B cell (primary cell): ENCODE measurements around the gene USP12. TPM values are rescaled to one million over a fixed set of nuclear protein-coding genes. Genes with fewer than 3 reads are reported as not detected.

Experiments used
- ATAC-seq: fragments of 200-7000 bp; cut with Tn5 transposase; one replicate; pipeline ENCODE4 v1.10.0; 2021; ENCODE audit warnings: low read depth, mild to moderate bottlenecking, moderate number of reproducible peaks, moderate library complexity
- CTCF ChIA-PET: fragments of 350-600 bp; sonication (Branson Sonifier 250); formaldehyde crosslinking; loops from one replicate; lab custom pipeline; 2021; ENCODE audit warnings: antibody characterized with exemption, inconsistent platforms; lab: Charles Lee
- POLR2A ChIA-PET: fragments of 350-600 bp; sonication (Branson Sonifier 250); formaldehyde crosslinking; loops from one replicate; lab custom pipeline; 2021; ENCODE audit warnings: antibody characterized with exemption; lab: Charles Lee
- DNase-seq: peaks from one replicate; pipeline ENCODE4 v3.0.0; 2013
- H2AFZ ChIP-seq: 2 replicates; pipeline ENCODE4 v1.6.1; 2012; ENCODE audit warnings: mild to moderate bottlenecking, low read depth, low read length; ENCODE audit not compliant: insufficient read depth, poor library complexity, severe bottlenecking
- H3K27ac ChIP-seq, 2 donors: 1 replicate in 1 of 2; 2 replicates in 1 of 2; pipeline ENCODE4 v1.5.1; 2012 to 2013; ENCODE audit warnings: low read length in 2 of 2, mild to moderate bottlenecking in 2 of 2, moderate library complexity in 1 of 2
- H3K27me3 ChIP-seq, 4 experiments: fragments of 200-600 bp in 1 of 4; sonication (generic) in 1 of 4; replicated peaks in 1 of 4; 1 replicate in 2 of 4; 2 replicates in 2 of 4; pipeline versions ENCODE4 v1.6.1 to v1.7.0; 2013 to 2016; ENCODE audit warnings: low read length in 3 of 4, mild to moderate bottlenecking in 2 of 4, mixed read lengths in 1 of 4, moderate library complexity in 1 of 4; ENCODE audit not compliant: insufficient read depth in 4 of 4, control insufficient read depth in 3 of 4; ENCODE audit errors: control extremely low read depth in 1 of 4
- H3K36me3 ChIP-seq, 2 experiments: replicated peaks in 1 of 2; 1 replicate in 1 of 2; 2 replicates in 1 of 2; pipeline versions ENCODE4 v1.6.1 to v1.7.1; 2013; ENCODE audit warnings: low read length in 1 of 2; ENCODE audit not compliant: insufficient read depth in 2 of 2, control insufficient read depth in 1 of 2; ENCODE audit errors: control extremely low read depth in 1 of 2, extremely low read depth in 1 of 2
- H3K4me1 ChIP-seq, 2 donors: fragments of 200-600 bp in 1 of 2; sonication (generic) in 1 of 2; 1 replicate in 1 of 2; 2 replicates in 1 of 2; pipeline versions ENCODE4 v1.5.1 to v1.6.1; 2013 to 2017; ENCODE audit warnings: low read length in 2 of 2; ENCODE audit not compliant: control insufficient read depth in 2 of 2, insufficient read depth in 2 of 2
- H3K4me2 ChIP-seq: replicated peaks from 2 replicates; pipeline ENCODE3; 2012; ENCODE audit warnings: mild to moderate bottlenecking, low read depth, low read length; ENCODE audit not compliant: poor library complexity, severe bottlenecking
- H3K4me3 ChIP-seq, 5 experiments: fragments of 200-600 bp in 1 of 5; sonication (generic) in 1 of 5; 1 replicate in 3 of 5; 2 replicates in 2 of 5; pipeline versions ENCODE4 v1.5.1 to v1.7.0; 2011 to 2016; ENCODE audit warnings: low read length in 4 of 5, mild to moderate bottlenecking in 4 of 5, low read depth in 2 of 5, control low read depth in 1 of 5, moderate library complexity in 1 of 5; ENCODE audit not compliant: insufficient read depth in 1 of 5; ENCODE audit errors: control extremely low read depth in 1 of 5, extremely low read depth in 1 of 5
- H3K79me2 ChIP-seq: fragments of 200-600 bp; sonication (generic); one replicate; pipeline ENCODE4 v1.6.0; 2016; ENCODE audit warnings: low read length; ENCODE audit not compliant: control insufficient read depth, insufficient read depth
- H3K9ac ChIP-seq: fragments of 200-600 bp; sonication (generic); 2 replicates; pipeline ENCODE4 v1.6.1; 2017; ENCODE audit warnings: mild to moderate bottlenecking, low read length, moderate library complexity
- H3K9me3 ChIP-seq, 3 donors: one replicate each; pipeline versions ENCODE4 v1.6.1 to v1.7.1; 2013; ENCODE audit warnings: low read length in 2 of 3; ENCODE audit not compliant: control insufficient read depth in 2 of 3, insufficient read depth in 1 of 3; ENCODE audit errors: control extremely low read depth in 1 of 3
- H4K20me1 ChIP-seq: 2 replicates; pipeline ENCODE4 v1.6.0; 2012; ENCODE audit warnings: mild to moderate bottlenecking, low read length; ENCODE audit not compliant: insufficient read depth, control insufficient read depth, poor library complexity, severe bottlenecking
- H3K27ac Mint-ChIP-seq: one replicate; pipeline ENCODE4 v1.8.0; 2021; ENCODE audit warnings: mixed read lengths
- H3K27me3 Mint-ChIP-seq: one replicate; pipeline ENCODE4 v1.8.0; 2021; ENCODE audit warnings: mixed read lengths
- H3K4me1 Mint-ChIP-seq: one replicate; pipeline ENCODE4 v1.8.0; 2021; ENCODE audit warnings: mixed read lengths
- H3K4me3 Mint-ChIP-seq: one replicate; pipeline ENCODE4 v1.8.0; 2021; ENCODE audit warnings: mixed read lengths
- H3K9me3 Mint-ChIP-seq: one replicate; pipeline ENCODE4 v1.8.0; 2022; ENCODE audit warnings: mixed read lengths; ENCODE audit not compliant: insufficient read depth
- CTCF ChIP-seq: fragments of 200-600 bp; IDR thresholded peaks from one replicate; pipeline ENCODE4 v1.8.0; 2022; ENCODE audit warnings: antibody characterized with exemption, mild to moderate bottlenecking
- EZH2 ChIP-seq: IDR thresholded peaks from 2 replicates; pipeline ENCODE4 v1.6.1; 2012; ENCODE audit warnings: borderline replicate concordance, low read depth, mild to moderate bottlenecking, moderate library complexity, low read length; ENCODE audit not compliant: insufficient read depth, poor library complexity, severe bottlenecking
- WGBS: methylation state at CpG from one replicate; pipeline ENCODE4 v1.1.5; 2013; ENCODE audit warnings: missing lambda C conversion rate; ENCODE audit not compliant: insufficient coverage; 5-methylcytosine and 5-hydroxymethylcytosine counted together
- intact Hi-C: fragments of 100-400 bp; cut with micrococcal nuclease; formaldehyde crosslinking; loops from one replicate; pipeline ENCODE4 v1.10.0; 2022
- polyA plus RNA-seq: library from polyadenylated mRNA; depleted of rRNA; stranded (reverse); fragments of >200 nt; gene quantifications from 2 replicates; pipeline ENCODE4 v1.2.3, GENCODE V29; 2012
- total RNA-seq, 2 donors: library from RNA; stranded (reverse); fragments of 120-200 nt in 1 of 2; gene quantifications; 1 replicate in 1 of 2; 2 replicates in 1 of 2; pipeline versions ENCODE4 v1.2.3 to v1.2.4, GENCODE V29; 2013 to 2022

USP12 gene
- total and polyA plus RNA-seq, 2 donors (not counting 1 experiment from before 2014, with no cell fraction given), result 21.7 to 46.3 TPM

GRCh38 chr13:27189192-27189591, 17.6 kb upstream of the USP12 start:
- Histone ChIP-seq H3K79me2 (no peaks in the 10 kb centered on the region), H4K20me1 (no peaks in the 10 kb centered on the region), H3K9ac (no peak overlapping the region), H3K4me2 (no peak overlapping the region), H3K27ac (no peak overlapping the region), H3K4me1 (peaks cover 4 to 5% of the 10 kb centered on the region in 2 donors), H2AFZ (no peak overlapping the region), H3K27me3 (peaks cover 0 to 2% (median 0%) of the 10 kb centered on the region in 4 experiments), H3K9me3 (no peaks in the 10 kb centered on the region), H3K36me3 (no peaks in the 10 kb centered on the region), H3K4me3 (no peak overlapping the region)
- no peak overlapping the region for H3K4me3 Mint-ChIP-seq
- peaks cover 2% of the 10 kb centered on the region for H3K27me3 Mint-ChIP-seq
- ChIA-PET CTCF (interaction anchor here (0.7 kb wide), 1 partner anchor 27 kb away, joined by 3 read pairs; no protein-coding TSS in a partner anchor), POLR2A (no interaction called here)
- intact Hi-C loops, result no loop called here
- peaks cover 5% of the 10 kb centered on the region for H3K4me1 Mint-ChIP-seq
- H3K27ac Mint-ChIP-seq, result no peak overlapping the region
- H3K9me3 Mint-ChIP-seq, result no peaks in the 10 kb centered on the region
- ATAC-seq, result no peak
- TF ChIP-seq CTCF, result no peak
- TF ChIP-seq EZH2, result no peak
- no peak for DNase-seq

- peaks cover 4 to 5% of the 10 kb centered on the region in 2 donors for H3K4me1 ChIP-seq
- no peak for TF ChIP-seq CTCF
- TF ChIP-seq EZH2, result no peak
- Mint-ChIP-seq H3K27ac (no peak overlapping the region), H3K27me3 (no peaks in the 10 kb centered on the region), H3K9me3 (no peaks in the 10 kb centered on the region), H3K4me1 (peaks cover 5% of the 10 kb centered on the region), H3K4me3 (no peak overlapping the region)
- intact Hi-C loops, result no loop called here
- H3K27me3 ChIP-seq, result no peaks in the 10 kb centered on the region
- no peaks in the 10 kb centered on the region for H4K20me1 ChIP-seq
- H3K9ac ChIP-seq, result no peak overlapping the region
- ATAC-seq (no peak), DNase-seq (no peak)
- H3K4me3 ChIP-seq, result no peak overlapping the region
- H3K9me3 ChIP-seq, result no peaks in the 10 kb centered on the region
- POLR2A ChIA-PET, result no interaction called here
- no peak overlapping the region for H3K27ac ChIP-seq
- H3K79me2 ChIP-seq, result no peaks in the 10 kb centered on the region
- 98% methylated on average over 4 of the region's 4 CpGs for WGBS
- H2AFZ ChIP-seq, result no peak overlapping the region
- no peak overlapping the region for H3K4me2 ChIP-seq
- CTCF ChIA-PET, result no interaction called here
- no peaks in the 10 kb centered on the region for H3K36me3 ChIP-seq
Observed at GRCh38 chr13:27188239-27188638, 16.6 kb upstream of the USP12 start.
